ENCODE results near the gene EGFLAM. TPM values are rescaled to one million over a fixed set of nuclear protein-coding genes. Genes with fewer than 3 reads are reported as not detected.

Gene EGFLAM
- total and polyA plus RNA-seq, 2 donors (not counting 1 experiment from before 2014, with no cell fraction given): 0.33 to 20.0 TPM

- Histone ChIP-seq H3K79me2 (ENCODE audit: control insufficient read depth, insufficient read depth, low read length) (no peaks in the 10 kb centered on the region), H2AFZ (ENCODE audit: low read length) (no peak overlapping the region), H3K36me3 (ENCODE audit: control insufficient read depth, insufficient read depth, low read length) (no peaks in the 10 kb centered on the region), H4K20me1 (ENCODE audit: control insufficient read depth, extremely low read depth, insufficient read depth, low read length) (no peaks in the 10 kb centered on the region), H3K4me1 (ENCODE audit: control insufficient read depth, extremely low read depth, insufficient read depth, low read length) (peaks cover 10% of the 10 kb centered on the region), H3K9me3 (ENCODE audit: control insufficient read depth, insufficient read depth, low read depth, low read length) (no peaks in the 10 kb centered on the region), H3K27me3 (ENCODE audit: control insufficient read depth, insufficient read depth, low read length) (no peaks in the 10 kb centered on the region), H3K4me2 (ENCODE audit: extremely low read depth, insufficient read depth, low read length) (no peak overlapping the region), H3K27ac (ENCODE audit: insufficient read depth, low read length) (no peak overlapping the region), H3K4me3 (replicated peaks in 1 of 4; ENCODE audit: control extremely low read depth in 1 of 4, insufficient read depth in 1 of 4, low read depth in 3 of 4, low read length in 4 of 4) (no peak overlapping the region), H3K9ac (ENCODE audit: insufficient read depth, low read length) (no peak overlapping the region)
- no peak for DNase-seq (ENCODE audit: low read depth in 2 of 2)
- no peak for TF ChIP-seq CTCF (conservative IDR thresholded peaks at IDR 0.05 in 1 of 2, IDR thresholded peaks at IDR 0.05 in 1 of 2; ENCODE audit: low read depth in 1 of 2, low read length in 2 of 2)
- no peak for TF ChIP-seq EZH2 (IDR thresholded peaks at IDR 0.05; ENCODE audit: low read length, missing control alignments)
These were observed 159.3 kb downstream of the EGFLAM start for GRCh38 chr5:38417658-38418017.

GRCh38 chr5:38420246-38420645, 161.9 kb downstream of the EGFLAM start:
- peak in 1 of 2 donors; percentile 42 for DNase-seq (ENCODE audit: low read depth in 2 of 2)
- Histone ChIP-seq H2AFZ (ENCODE audit: low read length) (no peak overlapping the region), H3K27ac (ENCODE audit: insufficient read depth, low read length) (no peak overlapping the region)

GRCh38 chr5:38420691-38421390, 162.5 kb downstream of the EGFLAM start:
- H2AFZ ChIP-seq (ENCODE audit: low read length): no peak overlapping the region
- H3K4me3 ChIP-seq (replicated peaks in 1 of 4; ENCODE audit: control extremely low read depth in 1 of 4, insufficient read depth in 1 of 4, low read depth in 3 of 4, low read length in 4 of 4): no peak overlapping the region
- no peak for TF ChIP-seq EZH2 (IDR thresholded peaks at IDR 0.05; ENCODE audit: low read length, missing control alignments)
- TF ChIP-seq CTCF (conservative IDR thresholded peaks at IDR 0.05 in 1 of 2, IDR thresholded peaks at IDR 0.05 in 1 of 2; ENCODE audit: low read depth in 1 of 2, low read length in 2 of 2): peak; percentile 78 to 85
- no peaks in the 10 kb centered on the region for H3K79me2 ChIP-seq (ENCODE audit: control insufficient read depth, insufficient read depth, low read length)
- no peaks in the 10 kb centered on the region for H4K20me1 ChIP-seq (ENCODE audit: control insufficient read depth, extremely low read depth, insufficient read depth, low read length)
- H3K27me3 ChIP-seq (ENCODE audit: control insufficient read depth, insufficient read depth, low read length): no peaks in the 10 kb centered on the region
- H3K4me2 ChIP-seq (ENCODE audit: extremely low read depth, insufficient read depth, low read length): peak overlapping the region; percentile 9
- DNase-seq (ENCODE audit: low read depth in 2 of 2): peak; percentile 50 to 76
- H3K36me3 ChIP-seq (ENCODE audit: control insufficient read depth, insufficient read depth, low read length): no peaks in the 10 kb centered on the region
- no peaks in the 10 kb centered on the region for H3K9me3 ChIP-seq (ENCODE audit: control insufficient read depth, insufficient read depth, low read depth, low read length)
- no peak overlapping the region for H3K27ac ChIP-seq (ENCODE audit: insufficient read depth, low read length)
- peaks cover 16% of the 10 kb centered on the region for H3K4me1 ChIP-seq (ENCODE audit: control insufficient read depth, extremely low read depth, insufficient read depth, low read length)
- no peak overlapping the region for H3K9ac ChIP-seq (ENCODE audit: insufficient read depth, low read length)

More at GRCh38 chr5:38420246-38420645, 161.9 kb downstream of the EGFLAM start:
- no peaks in the 10 kb centered on the region for H3K79me2 ChIP-seq (ENCODE audit: control insufficient read depth, insufficient read depth, low read length)
- no peak overlapping the region for H3K4me2 ChIP-seq (ENCODE audit: extremely low read depth, insufficient read depth, low read length)
- TF ChIP-seq CTCF (conservative IDR thresholded peaks at IDR 0.05 in 1 of 2, IDR thresholded peaks at IDR 0.05 in 1 of 2; ENCODE audit: low read depth in 1 of 2, low read length in 2 of 2) (no peak), EZH2 (IDR thresholded peaks at IDR 0.05; ENCODE audit: low read length, missing control alignments) (no peak)
- no peak overlapping the region for H3K4me3 ChIP-seq (replicated peaks in 1 of 4; ENCODE audit: control extremely low read depth in 1 of 4, insufficient read depth in 1 of 4, low read depth in 3 of 4, low read length in 4 of 4)
- H3K36me3 ChIP-seq (ENCODE audit: control insufficient read depth, insufficient read depth, low read length): no peaks in the 10 kb centered on the region
- H3K9me3 ChIP-seq (ENCODE audit: control insufficient read depth, insufficient read depth, low read depth, low read length): no peaks in the 10 kb centered on the region
- H4K20me1 ChIP-seq (ENCODE audit: control insufficient read depth, extremely low read depth, insufficient read depth, low read length): no peaks in the 10 kb centered on the region
- H3K27me3 ChIP-seq (ENCODE audit: control insufficient read depth, insufficient read depth, low read length): no peaks in the 10 kb centered on the region
- peaks cover 16% of the 10 kb centered on the region for H3K4me1 ChIP-seq (ENCODE audit: control insufficient read depth, extremely low read depth, insufficient read depth, low read length)
- no peak overlapping the region for H3K9ac ChIP-seq (ENCODE audit: insufficient read depth, low read length)

All from fibroblast of lung (primary cell).